GM18505 (cell line): ENCODE measurements around the gene MEMO1.

Source experiments
- ATAC-seq: cut with Tn5 transposase; IDR thresholded peaks from one replicate; pipeline ENCODE4 v1.9.1; 2021; ENCODE audit not compliant: unreplicated experiment
- POLR2A ChIP-seq: IDR thresholded peaks from 4 replicates; pipeline ENCODE4 v1.6.1; 2011; ENCODE audit warnings: borderline replicate concordance; ENCODE audit not compliant: insufficient read depth, insufficient read length; ENCODE audit errors: extremely low read depth

Gene MEMO1

DNA sequence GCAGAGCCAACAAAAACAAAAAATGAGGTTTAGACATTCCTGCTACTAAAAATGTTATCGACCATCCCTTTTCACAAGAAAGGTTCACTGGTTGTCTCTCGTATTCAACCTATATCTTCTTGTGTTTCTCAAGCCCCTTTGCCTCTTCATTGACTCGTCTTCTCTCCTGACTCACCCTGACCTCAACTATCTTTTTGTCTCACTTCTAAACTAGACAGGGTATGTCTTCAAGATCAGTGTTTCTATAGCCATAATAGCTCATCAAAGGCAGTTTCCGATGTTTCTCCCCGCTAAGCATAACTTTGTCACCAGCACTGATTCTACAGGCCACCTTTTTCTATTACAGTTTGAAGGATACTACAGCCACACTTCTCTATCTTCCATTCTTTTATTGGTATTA is 178.4 kb downstream of the MEMO1 start:
- no peak for ATAC-seq
- TF ChIP-seq POLR2A: no peak

DNA sequence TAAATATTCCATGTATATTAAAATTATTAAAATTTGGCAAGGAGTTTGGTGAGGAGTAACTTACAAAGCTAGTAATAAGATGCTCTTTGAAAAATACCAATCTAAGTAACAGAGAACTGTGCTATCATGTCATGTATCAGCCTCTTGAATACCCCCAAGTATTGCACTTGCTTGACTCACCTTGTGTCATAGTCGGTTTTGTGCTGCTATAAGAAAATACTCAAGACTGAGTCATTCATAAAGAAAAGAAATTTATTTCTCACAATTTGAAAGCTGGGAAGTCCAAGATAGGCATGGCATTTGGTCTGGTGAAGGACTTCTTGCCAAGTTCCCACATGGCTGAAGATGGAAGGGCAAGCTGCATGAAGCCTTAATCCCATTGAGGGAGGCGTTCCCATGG is 179.2 kb downstream of the MEMO1 start:
- no peak for ATAC-seq
- no peak for TF ChIP-seq POLR2A

DNA sequence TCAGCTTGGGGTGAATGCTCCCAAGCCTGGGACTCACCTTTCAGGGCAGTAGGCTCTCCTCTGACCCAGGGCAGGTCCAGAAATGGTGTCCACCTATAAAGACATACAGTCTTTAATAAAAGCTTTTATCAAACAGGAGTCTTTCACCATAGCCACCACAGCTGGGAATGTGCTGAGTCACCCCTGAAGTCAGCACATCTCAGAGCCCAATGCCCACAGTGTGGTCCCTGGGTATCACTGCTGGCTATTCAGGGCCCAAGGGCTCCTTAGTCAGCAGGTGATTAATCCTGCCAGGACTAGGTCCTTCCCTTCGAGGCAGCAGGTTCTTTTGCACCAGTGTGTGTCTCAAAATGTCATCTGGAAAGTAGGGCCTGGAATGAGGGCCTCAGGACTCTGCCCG is 181.9 kb downstream of the MEMO1 start:
- no peak for ATAC-seq
- no peak for TF ChIP-seq POLR2A

DNA sequence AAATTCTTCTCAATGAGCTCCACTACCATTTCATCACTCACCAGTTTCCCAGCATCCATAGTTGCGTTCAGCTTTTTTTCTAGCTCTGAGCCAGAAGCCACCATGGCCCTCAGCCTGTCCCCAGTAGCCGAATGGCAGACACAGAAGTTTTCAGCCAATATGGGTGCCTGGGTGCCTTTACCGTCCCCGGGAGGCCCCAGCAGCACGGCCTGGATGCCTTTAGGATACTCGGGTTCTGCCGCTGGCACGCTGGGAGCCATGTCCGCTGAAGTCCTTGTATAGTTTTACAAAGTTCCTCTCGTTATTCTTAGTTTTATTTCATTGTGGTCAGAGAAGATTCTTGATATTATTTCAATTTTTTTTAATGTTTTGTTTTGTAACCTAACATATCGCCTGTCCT is 187.2 kb downstream of the MEMO1 start:
- no peak for TF ChIP-seq POLR2A
- no peak for ATAC-seq

DNA sequence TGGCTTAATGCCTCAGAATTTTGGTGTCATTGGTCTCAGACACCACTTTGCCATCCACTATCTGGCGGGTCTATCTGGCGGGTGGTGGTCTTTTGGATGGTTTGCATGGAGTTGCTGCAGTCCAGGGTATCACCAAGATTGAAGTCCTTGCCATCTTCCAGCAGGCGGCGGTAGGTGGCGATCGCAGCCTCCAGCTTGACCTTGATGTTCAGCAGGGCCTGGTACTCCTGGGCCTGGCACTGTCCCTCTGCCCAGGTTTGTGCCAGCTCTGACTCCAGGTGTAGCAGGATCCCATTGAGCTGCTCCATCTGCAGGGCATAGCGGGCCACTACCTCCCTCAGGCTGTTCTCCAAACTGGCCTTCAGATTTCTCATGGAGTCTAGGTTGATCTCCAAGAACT is 188.2 kb downstream of the MEMO1 start:
- no peak for TF ChIP-seq POLR2A

More for the DNA sequence above, 188.2 kb downstream of the MEMO1 start:
- no peak for ATAC-seq
